Measurements from ENCODE around the gene POLR2I.
A peak's percentile ranks its signal among the peaks of the same experiment; 100 is the strongest.

Gene POLR2I

GRCh38 chr19:36139473-36140303 is 25.0 kb upstream of the POLR2I start, which contains the start of gene CAPNS1 (continued):
- TF ChIP-seq REPIN1 (tag by site-specific recombination; IDR thresholded peaks at IDR 0.05; ENCODE audit: low read depth) (peak; percentile 14; the same call in 1 of the 2 replicates), ZNF777 (tag by site-specific recombination; IDR thresholded peaks at IDR 0.05; ENCODE audit: borderline replicate concordance) (peak; percentile 91), ZNF548 (tag by site-specific recombination; IDR thresholded peaks at IDR 0.05) (peak; percentile 99), ZNF558 (tag by site-specific recombination; IDR thresholded peaks at IDR 0.05) (no peak; the same call in 1 of the 2 replicates), ZNF629 (tag by site-specific recombination; IDR thresholded peaks at IDR 0.05) (peak; percentile 89), ZNF48 (tag by site-specific recombination; IDR thresholded peaks at IDR 0.05) (no peak), ZNF585B (tag by site-specific recombination; IDR thresholded peaks at IDR 0.05) (no peak), MZF1 (tag by site-specific recombination; IDR thresholded peaks at IDR 0.05; ENCODE audit: borderline replicate concordance) (no peak), TCF7L2 (IDR thresholded peaks at IDR 0.05; ENCODE audit: borderline replicate concordance, low read depth, low read length) (no peak), SCRT2 (tag by site-specific recombination; IDR thresholded peaks at IDR 0.05) (peak; percentile 52; the same call in 1 of the 2 replicates), IKZF3 (tag by site-specific recombination; IDR thresholded peaks at IDR 0.05) (peak; percentile 99), ZNF791 (tag by site-specific recombination; IDR thresholded peaks at IDR 0.05) (no peak), SP7 (tag by site-specific recombination; IDR thresholded peaks at IDR 0.05) (peak; percentile 97), PRDM6 (tag by site-specific recombination; IDR thresholded peaks at IDR 0.05) (no peak; the same call in 1 of the 2 replicates), BCL11B (tag by site-specific recombination; IDR thresholded peaks at IDR 0.05; ENCODE audit: low read depth) (peak; percentile 99), ZFP37 (tag by site-specific recombination; IDR thresholded peaks at IDR 0.05) (peak; percentile 86), ZNF704 (tag by site-specific recombination; IDR thresholded peaks at IDR 0.05) (no peak), ZNF23 (tag by site-specific recombination; IDR thresholded peaks at IDR 0.05; ENCODE audit: borderline replicate concordance) (no peak), ZNF221 (tag by site-specific recombination; IDR thresholded peaks at IDR 0.05; ENCODE audit: borderline replicate concordance) (no peak; the same call in 1 of the 2 replicates), ZNF146 (tag by site-specific recombination; IDR thresholded peaks at IDR 0.05) (peak; percentile 24), ZNF596 (tag by site-specific recombination; IDR thresholded peaks at IDR 0.05) (no peak), MEIS1 (CRISPR knock-in tag; IDR thresholded peaks at IDR 0.05; ENCODE audit: borderline replicate concordance) (no peak), ZNF26 (tag by site-specific recombination; IDR thresholded peaks at IDR 0.05) (no peak), PRDM1 (tag by site-specific recombination; IDR thresholded peaks at IDR 0.05) (no peak), KLF7 (tag by site-specific recombination; IDR thresholded peaks at IDR 0.05; ENCODE audit: borderline replicate concordance) (peak; percentile 97), ZSCAN30 (tag by site-specific recombination; IDR thresholded peaks at IDR 0.05) (peak; percentile 96), ZNF621 (tag by site-specific recombination; IDR thresholded peaks at IDR 0.05) (no peak), SCRT1 (tag by site-specific recombination; IDR thresholded peaks at IDR 0.05; ENCODE audit: borderline replicate concordance) (peak; percentile 17; the same call in 1 of the 2 replicates), ZBTB1 (tag by site-specific recombination; IDR thresholded peaks at IDR 0.05) (peak; percentile 98), ZNF184 (tag by site-specific recombination; IDR thresholded peaks at IDR 0.05) (peak; percentile 88; the same call in 1 of the 2 replicates)
- TF ChIP-seq, protein P1, sequence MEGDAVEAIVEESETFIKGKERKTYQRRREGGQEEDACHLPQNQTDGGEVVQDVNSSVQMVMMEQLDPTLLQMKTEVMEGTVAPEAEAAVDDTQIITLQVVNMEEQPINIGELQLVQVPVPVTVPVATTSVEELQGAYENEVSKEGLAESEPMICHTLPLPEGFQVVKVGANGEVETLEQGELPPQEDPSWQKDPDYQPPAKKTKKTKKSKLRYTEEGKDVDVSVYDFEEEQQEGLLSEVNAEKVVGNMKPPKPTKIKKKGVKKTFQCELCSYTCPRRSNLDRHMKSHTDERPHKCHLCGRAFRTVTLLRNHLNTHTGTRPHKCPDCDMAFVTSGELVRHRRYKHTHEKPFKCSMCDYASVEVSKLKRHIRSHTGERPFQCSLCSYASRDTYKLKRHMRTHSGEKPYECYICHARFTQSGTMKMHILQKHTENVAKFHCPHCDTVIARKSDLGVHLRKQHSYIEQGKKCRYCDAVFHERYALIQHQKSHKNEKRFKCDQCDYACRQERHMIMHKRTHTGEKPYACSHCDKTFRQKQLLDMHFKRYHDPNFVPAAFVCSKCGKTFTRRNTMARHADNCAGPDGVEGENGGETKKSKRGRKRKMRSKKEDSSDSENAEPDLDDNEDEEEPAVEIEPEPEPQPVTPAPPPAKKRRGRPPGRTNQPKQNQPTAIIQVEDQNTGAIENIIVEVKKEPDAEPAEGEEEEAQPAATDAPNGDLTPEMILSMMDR (tag by site-specific recombination; IDR thresholded peaks at IDR 0.05), result peak; percentile 94
- TF ChIP-seq, protein P2, sequence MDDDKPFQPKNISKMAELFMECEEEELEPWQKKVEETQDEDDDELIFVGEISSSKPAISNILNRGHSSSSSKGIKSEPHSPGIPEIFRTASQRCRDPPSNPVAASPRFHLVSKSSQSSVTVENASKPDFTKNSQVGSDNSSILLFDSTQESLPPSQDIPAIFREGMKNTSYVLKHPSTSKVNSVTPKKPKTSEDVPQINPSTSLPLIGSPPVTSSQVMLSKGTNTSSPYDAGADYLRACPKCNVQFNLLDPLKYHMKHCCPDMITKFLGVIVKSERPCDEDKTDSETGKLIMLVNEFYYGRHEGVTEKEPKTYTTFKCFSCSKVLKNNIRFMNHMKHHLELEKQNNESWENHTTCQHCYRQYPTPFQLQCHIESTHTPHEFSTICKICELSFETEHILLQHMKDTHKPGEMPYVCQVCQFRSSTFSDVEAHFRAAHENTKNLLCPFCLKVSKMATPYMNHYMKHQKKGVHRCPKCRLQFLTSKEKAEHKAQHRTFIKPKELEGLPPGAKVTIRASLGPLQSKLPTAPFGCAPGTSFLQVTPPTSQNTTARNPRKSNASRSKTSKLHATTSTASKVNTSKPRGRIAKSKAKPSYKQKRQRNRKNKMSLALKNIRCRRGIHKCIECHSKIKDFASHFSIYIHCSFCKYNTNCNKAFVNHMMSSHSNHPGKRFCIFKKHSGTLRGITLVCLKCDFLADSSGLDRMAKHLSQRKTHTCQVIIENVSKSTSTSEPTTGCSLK (tag by site-specific recombination; IDR thresholded peaks at IDR 0.05), result no peak
